Nephron progenitor cell (in vitro differentiated cells): ENCODE results near the gene LGALS3BP.
"Not testable (repeated sequence)": the region's sequence is repeated elsewhere in the genome, so short reads cannot be mapped to it uniquely, and the experiment has no call there.

ENCODE experiments used
- DNase-seq: peaks from one replicate; pipeline ENCODE4 v3.0.0; 2021
- H3K27ac Mint-ChIP-seq: 2 replicates; pipeline ENCODE4 v1.8.0; 2021; ENCODE audit warnings: mild to moderate bottlenecking, moderate library complexity, mixed read lengths
- H3K27me3 Mint-ChIP-seq: 2 replicates; pipeline ENCODE4 v1.8.0; 2021; ENCODE audit warnings: mild to moderate bottlenecking, low read depth, mixed read lengths; ENCODE audit not compliant: poor library complexity
- H3K36me3 Mint-ChIP-seq: 2 replicates; pipeline ENCODE4 v1.8.0; 2021; ENCODE audit warnings: low read depth, mixed read lengths
- H3K4me1 Mint-ChIP-seq: 2 replicates; pipeline ENCODE4 v1.8.0; 2021; ENCODE audit warnings: mixed read lengths
- H3K4me3 Mint-ChIP-seq: 2 replicates; pipeline ENCODE4 v1.8.0; 2021; ENCODE audit warnings: mild to moderate bottlenecking, moderate library complexity, mixed read lengths
- H3K9me3 Mint-ChIP-seq: 2 replicates; pipeline ENCODE4 v1.8.0; 2021; ENCODE audit warnings: mild to moderate bottlenecking, moderate library complexity, mixed read lengths
- TF ChIP-seq, protein P1 (sequence below): fragments of 200-600 bp; sonication (generic); IDR thresholded peaks from 2 replicates; pipeline ENCODE4 v1.5.0; 2021; ENCODE audit warnings: antibody characterized with exemption

The LGALS3BP gene

DNA sequence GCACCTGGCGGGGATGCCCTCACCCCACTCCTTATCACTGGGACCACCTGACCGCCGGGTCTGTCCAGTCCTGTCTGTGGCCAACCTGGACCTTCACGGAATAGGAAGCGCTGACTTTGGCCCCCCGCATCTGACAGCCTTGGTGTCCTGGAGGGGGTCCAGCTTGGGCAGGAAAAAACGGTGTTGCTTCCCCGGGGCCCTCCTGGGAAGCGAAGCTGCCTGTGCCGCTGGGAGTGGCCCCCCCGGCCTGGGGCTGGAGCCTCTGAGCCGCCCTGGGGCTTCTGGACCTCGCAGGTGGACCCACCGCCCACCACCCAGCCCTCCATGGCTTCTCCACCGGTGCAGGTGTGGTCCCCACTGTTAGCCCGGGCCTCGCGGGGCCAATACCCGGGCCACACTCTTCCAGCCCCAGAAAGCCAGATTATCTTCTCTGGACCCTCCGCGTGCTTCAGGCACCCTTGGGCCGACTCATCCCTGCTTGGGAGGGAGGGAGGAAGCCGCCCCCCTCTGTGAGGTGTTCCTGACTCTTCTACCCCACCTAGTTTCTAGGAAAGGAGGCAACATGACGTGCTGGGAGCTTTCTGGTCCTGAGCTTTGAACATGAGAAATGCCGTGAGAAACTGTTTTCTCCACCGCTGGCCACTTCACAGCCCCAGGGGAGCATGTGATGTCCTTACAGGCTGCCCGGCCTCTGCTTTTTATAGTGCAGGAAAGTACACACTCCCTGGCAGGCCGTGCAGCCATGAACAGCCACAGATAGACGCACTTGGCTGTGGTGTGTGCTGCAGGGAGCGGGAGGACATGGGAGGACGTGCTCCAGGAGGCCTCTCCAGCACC is 45.4 kb upstream of the LGALS3BP start:
- no peak for DNase-seq
- Mint-ChIP-seq H3K36me3 (no peaks in the 10 kb centered on the region), H3K27ac (no peak overlapping the region), H3K4me3 (peak overlapping the region; percentile 73), H3K4me1 (peaks cover 36% of the 10 kb centered on the region), H3K9me3 (no peaks in the 10 kb centered on the region), H3K27me3 (peaks cover 100% of the 10 kb centered on the region)
- TF ChIP-seq, protein P1, sequence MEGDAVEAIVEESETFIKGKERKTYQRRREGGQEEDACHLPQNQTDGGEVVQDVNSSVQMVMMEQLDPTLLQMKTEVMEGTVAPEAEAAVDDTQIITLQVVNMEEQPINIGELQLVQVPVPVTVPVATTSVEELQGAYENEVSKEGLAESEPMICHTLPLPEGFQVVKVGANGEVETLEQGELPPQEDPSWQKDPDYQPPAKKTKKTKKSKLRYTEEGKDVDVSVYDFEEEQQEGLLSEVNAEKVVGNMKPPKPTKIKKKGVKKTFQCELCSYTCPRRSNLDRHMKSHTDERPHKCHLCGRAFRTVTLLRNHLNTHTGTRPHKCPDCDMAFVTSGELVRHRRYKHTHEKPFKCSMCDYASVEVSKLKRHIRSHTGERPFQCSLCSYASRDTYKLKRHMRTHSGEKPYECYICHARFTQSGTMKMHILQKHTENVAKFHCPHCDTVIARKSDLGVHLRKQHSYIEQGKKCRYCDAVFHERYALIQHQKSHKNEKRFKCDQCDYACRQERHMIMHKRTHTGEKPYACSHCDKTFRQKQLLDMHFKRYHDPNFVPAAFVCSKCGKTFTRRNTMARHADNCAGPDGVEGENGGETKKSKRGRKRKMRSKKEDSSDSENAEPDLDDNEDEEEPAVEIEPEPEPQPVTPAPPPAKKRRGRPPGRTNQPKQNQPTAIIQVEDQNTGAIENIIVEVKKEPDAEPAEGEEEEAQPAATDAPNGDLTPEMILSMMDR: no peak

DNA sequence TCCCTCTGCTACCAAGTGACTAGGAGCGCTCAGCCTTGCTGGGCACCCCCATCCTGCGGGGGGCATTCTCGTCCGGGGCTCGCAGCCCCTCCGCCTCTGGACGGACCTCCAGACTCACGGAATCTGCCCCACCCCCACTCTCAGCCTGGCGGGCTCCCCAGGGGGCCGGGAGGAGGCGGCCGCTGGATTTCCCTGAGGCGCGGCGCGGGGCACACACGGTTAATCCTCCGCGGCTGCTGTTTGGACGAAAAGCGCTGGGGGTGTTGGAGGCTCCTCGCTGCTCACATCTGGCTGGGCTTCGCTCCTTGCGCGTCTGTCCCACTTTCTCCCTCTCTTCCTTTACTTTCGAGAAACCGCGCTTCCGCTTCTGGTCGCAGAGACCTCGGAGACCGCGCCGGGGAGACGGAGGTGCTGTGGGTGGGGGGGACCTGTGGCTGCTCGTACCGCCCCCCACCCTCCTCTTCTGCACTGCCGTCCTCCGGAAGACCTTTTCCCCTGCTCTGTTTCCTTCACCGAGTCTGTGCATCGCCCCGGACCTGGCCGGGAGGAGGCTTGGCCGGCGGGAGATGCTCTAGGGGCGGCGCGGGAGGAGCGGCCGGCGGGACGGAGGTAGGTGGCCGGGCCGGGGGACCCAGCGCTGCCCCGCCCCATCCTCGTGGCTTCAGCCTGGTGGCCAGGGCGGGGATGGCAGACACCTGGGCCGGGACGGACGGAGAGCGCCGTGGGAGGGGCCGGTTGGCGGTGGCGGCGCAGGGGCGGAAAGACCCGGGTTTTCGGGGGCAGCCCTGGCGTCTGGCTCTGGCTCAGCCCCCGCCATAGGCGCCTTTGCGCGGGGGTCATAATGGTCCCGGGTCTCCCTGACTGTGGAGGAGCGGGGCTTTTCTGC is 44.4 kb upstream of the LGALS3BP start, which contains the start of gene C1QTNF1:
Gene C1QTNF1, plus strand, starts transcription at position 284 of the 886 bp plus-strand sequence. CDS start 19,800 bp downstream, outside the sequence.
- peak; percentile 75 for DNase-seq
- Mint-ChIP-seq H3K27ac (no peak within 1 kb of the TSS), H3K4me3 (peak within 1 kb of the TSS; percentile 86), H3K36me3 (no peaks in the 10 kb centered on the region), H3K27me3 (peaks cover 99% of the 10 kb centered on the region), H3K9me3 (no peaks in the 10 kb centered on the region), H3K4me1 (peaks cover 44% of the 10 kb centered on the region)
- TF ChIP-seq, protein P1: peak; percentile 45

DNA sequence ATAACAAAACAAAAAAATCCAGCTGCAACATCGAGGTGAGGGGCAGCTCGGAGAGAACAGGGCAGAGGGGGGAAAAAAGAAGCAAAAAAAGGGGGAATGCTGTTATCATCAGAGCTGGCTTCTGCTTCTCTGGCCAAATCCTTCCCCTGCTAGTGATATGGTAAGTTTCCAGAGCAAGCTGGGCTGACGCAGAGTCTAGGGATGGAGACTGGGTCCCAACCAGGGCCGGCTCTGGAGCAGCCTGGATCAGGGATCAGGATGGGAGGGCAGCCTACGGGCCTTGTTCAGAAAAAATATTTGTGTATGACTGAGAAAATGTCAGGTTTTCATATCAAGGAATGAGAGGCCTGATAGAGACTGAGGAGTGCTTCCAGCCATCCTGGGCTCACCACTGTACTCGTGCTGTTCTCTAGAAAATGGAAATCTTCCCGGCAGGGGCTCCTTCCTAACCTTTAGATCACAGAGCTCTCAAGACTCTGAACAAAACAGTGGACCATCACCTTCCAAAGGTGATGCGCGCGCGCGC is 43.5 kb upstream of the LGALS3BP start:
- Mint-ChIP-seq H3K9me3 (no peaks in the 10 kb centered on the region), H3K4me1 (peaks cover 44% of the 10 kb centered on the region), H3K27me3 (peaks cover 90% of the 10 kb centered on the region), H3K36me3 (no peaks in the 10 kb centered on the region), H3K4me3 (peak overlapping the region; percentile 86), H3K27ac (no peak overlapping the region)
- TF ChIP-seq, protein P1: no peak
- DNase-seq: no peak

DNA sequence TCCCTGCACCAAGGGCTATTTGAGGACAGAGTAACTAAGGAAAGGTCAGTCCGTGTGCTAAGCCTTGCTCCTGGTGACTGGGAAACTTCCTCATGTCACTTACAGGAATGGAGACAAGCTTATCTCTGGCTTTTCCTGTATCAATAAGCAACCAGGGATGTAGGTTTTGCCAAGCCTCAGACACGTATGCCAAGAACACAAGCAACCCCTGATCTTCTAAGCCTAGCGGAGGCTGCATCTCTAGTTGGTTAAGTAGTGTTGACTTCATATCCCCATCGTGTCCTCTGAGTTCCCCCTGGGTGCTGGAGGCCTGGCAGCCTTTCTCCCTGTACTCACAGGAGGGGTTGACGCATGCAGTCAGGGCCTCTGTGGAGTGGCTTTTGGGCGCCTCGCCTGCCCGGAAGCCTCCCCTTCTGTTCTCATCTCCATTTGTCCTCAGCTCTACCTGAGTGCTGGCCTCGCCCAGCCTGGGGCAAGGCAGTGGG is 42.8 kb upstream of the LGALS3BP start:
- Mint-ChIP-seq H3K4me1 (peaks cover 42% of the 10 kb centered on the region), H3K36me3 (no peaks in the 10 kb centered on the region), H3K27me3 (peaks cover 86% of the 10 kb centered on the region), H3K4me3 (no peak overlapping the region), H3K9me3 (no peaks in the 10 kb centered on the region), H3K27ac (no peak overlapping the region)
- TF ChIP-seq, protein P1: no peak
- DNase-seq: no peak

DNA sequence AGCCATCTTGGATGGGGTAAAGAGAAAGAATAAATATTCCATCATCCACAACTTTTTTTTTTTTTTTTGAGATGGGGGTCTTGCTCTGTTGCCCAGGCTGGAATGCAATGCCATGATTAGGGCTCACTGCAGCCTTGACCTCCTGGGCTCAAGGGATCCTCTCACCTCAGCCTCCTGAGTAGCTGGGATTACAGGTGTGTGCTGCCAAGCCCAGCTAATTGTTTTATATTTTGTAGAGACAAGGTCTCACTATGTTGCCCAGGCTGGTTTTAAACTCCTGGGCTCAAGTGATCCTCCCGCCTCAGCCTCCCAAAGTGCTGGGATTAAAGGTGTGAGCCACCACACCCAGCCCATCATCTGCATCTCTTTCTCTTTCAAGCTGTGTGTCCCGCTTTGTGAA is 42.2 kb upstream of the LGALS3BP start:
- not testable (repeated sequence) for H3K36me3 Mint-ChIP-seq, H3K9me3 Mint-ChIP-seq, H3K27ac Mint-ChIP-seq, DNase-seq, H3K4me3 Mint-ChIP-seq
- H3K4me1 Mint-ChIP-seq: peaks cover 36% of the 10 kb centered on the region
- H3K27me3 Mint-ChIP-seq: peaks cover 82% of the 10 kb centered on the region
